Activated T-helper 2 cell treated with anti-CD3 and anti-CD28 coated beads, Interferon-gamma antibody, Interleukin-2, Interleukin-4, amounts not matched to agents 10 μg/mL and 5 μg/mL and 100 μg/mL, durations not matched to agents 14 hours and 24 hours and 36 hours (primary cell): ENCODE results near the gene DYNLT2B. TPM values are rescaled to one million over a fixed set of nuclear protein-coding genes. Genes with fewer than 3 reads are reported as not detected.
"Not testable (repeated sequence)": the region's sequence is repeated elsewhere in the genome, so short reads cannot be mapped to it uniquely, and the experiment has no call there.

ENCODE experiments used
- DNase-seq: peaks from one replicate; pipeline ENCODE4 v3.0.0; 2021; ENCODE audit warnings: low spot score
- H3K27ac Mint-ChIP-seq: one replicate; pipeline ENCODE4 v1.8.0; 2021; ENCODE audit warnings: mixed read lengths
- H3K27me3 Mint-ChIP-seq: one replicate; pipeline ENCODE4 v1.8.0; 2021; ENCODE audit warnings: low read depth, mixed read lengths
- H3K36me3 Mint-ChIP-seq: one replicate; pipeline ENCODE4 v1.8.0; 2021; ENCODE audit warnings: low read depth, mixed read lengths
- H3K4me1 Mint-ChIP-seq: one replicate; pipeline ENCODE4 v1.8.0; 2021; ENCODE audit warnings: low read depth, mixed read lengths
- H3K4me3 Mint-ChIP-seq: one replicate; pipeline ENCODE4 v1.8.0; 2021; ENCODE audit warnings: low read depth, mild to moderate bottlenecking, moderate library complexity, mixed read lengths
- H3K9me3 Mint-ChIP-seq: one replicate; pipeline ENCODE4 v1.8.0; 2021; ENCODE audit warnings: mixed read lengths
- intact Hi-C: fragments of 100-400 bp; cut with micrococcal nuclease; formaldehyde crosslinking; loops from one replicate; pipeline ENCODE4 v1.15.1; 2023
- total RNA-seq: library from RNA; stranded (reverse); gene quantifications from 2 replicates; pipeline ENCODE4 v1.2.3, GENCODE V29; 2022

The DYNLT2B gene
- total RNA-seq, 1 donor from 2014 or later: 10.9 TPM

DNA sequence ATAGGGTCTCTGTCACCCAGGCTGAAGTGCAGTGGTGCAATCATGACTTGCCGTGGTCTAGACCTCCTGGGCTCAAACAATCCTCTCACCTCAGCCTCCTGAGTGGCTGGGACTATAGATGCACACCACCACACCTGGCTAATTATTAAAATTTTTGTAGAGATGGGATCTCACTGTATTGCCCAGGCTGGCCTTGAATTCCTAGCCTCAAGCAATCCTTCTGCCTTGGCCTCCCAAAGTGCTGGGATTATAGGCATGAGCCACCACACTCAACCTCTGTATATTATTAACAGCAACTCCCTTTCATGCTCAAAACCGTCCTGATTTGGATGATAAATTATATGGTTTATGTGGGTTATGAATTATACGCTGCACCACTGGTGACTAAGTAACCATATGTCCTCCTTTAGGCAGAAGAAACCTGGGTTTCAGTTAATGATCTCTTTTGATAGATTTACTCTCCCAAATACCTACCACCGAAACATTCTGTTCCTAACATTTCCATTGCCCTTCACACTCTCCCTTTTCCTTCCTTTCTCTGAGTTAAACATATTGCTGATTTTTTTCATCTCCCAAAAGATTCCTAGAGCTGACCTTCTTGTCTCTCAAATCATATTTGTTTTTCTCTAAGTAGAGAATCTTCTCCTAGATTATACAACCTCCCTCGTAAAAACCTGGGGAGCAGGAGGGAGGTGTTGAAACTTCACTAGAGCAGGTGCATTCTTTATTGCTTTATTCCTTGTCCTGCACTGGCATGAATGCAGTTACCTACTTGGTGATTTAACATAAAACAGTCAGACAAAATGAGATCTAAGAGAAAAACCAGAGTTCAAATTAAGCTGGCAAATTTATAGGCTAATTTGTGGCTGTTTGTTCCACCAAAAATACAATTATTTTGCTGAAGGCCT lies 63.4 kb downstream of the DYNLT2B start:
- intact Hi-C loops: no loop called here
- H3K9me3 Mint-ChIP-seq: no peaks in the 10 kb centered on the region
- H3K36me3 Mint-ChIP-seq: peaks cover 41% of the 10 kb centered on the region
- H3K27me3 Mint-ChIP-seq: no peaks in the 10 kb centered on the region
- no peak overlapping the region for H3K4me3 Mint-ChIP-seq
- peaks cover 10% of the 10 kb centered on the region for H3K4me1 Mint-ChIP-seq
- DNase-seq: no peak
- H3K27ac Mint-ChIP-seq: peak overlapping the region; percentile 23

GRCh38 chr3:196251918-196252317 lies 66.1 kb downstream of the DYNLT2B start:
- Mint-ChIP-seq H3K9me3 (no peaks in the 10 kb centered on the region), H3K27me3 (no peaks in the 10 kb centered on the region), H3K27ac (no peak overlapping the region), H3K4me3 (no peak overlapping the region), H3K4me1 (peaks cover 7% of the 10 kb centered on the region), H3K36me3 (peaks cover 44% of the 10 kb centered on the region)
- intact Hi-C loops: loop anchor here (2.0 kb wide), 1 partner anchor 267 kb away; no protein-coding TSS in a partner anchor
- DNase-seq: no peak

DNA sequence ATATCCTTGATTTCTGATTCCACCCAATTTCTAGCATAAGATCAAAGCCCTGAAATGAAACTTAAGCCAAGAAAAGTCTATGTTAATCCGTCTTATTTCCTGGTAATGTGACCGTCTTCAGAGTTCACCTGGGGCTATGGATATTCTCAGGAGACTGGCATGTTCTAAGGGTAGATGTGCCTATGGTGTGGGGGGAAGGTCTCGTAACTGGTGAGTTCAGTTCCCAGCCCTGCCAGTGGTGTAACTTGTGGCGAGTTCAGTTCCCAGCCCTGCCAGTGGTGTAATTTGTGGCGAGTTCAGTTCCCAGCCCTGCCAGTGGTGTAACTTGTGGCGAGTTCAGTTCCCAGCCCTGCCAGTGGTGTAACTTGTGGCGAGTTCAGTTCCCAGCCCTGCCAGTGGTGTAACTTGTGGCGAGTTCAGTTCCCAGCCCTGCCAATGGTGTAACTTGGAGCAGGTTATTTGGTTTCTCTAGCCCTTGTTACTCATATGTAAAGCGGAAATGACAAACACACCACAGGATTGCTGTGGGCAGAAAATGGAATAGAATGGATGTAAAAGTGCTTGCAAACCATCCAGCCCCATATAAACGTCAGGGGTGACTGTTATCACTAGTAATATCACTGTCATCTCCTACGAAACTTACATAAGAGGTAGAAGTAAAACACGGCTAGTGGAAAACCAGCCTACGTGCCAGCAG lies 71.3 kb downstream of the DYNLT2B start:
- intact Hi-C loops: no loop called here
- Mint-ChIP-seq H3K4me3 (no peak overlapping the region), H3K9me3 (no peaks in the 10 kb centered on the region), H3K36me3 (peaks cover 50% of the 10 kb centered on the region), H3K27ac (peak overlapping the region; percentile 16), H3K27me3 (no peaks in the 10 kb centered on the region), H3K4me1 (no peaks in the 10 kb centered on the region)
- no peak for DNase-seq

DNA sequence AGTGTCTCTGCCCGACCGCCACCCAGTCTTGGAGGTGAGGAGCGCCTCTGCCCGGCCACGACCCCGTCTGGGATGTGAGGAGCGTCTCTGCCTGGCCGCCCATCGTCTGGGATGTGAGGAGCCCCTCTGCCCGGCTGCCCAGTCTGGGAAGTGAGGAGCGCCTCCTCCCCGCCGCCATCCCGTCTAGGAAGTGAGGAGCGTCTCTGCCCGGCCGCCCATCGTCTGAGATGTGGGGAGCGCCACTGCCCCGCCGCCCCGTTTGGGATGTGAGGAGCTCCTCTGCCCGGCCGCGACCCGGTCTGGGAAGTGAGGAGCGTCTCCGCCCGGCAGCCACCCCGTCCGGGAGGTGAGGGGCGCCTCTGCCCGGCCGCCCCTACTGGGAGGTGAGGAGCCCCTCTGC lies 73.9 kb downstream of the DYNLT2B start:
- peaks cover 57% of the 10 kb centered on the region for H3K36me3 Mint-ChIP-seq
- intact Hi-C loops, H3K27me3 Mint-ChIP-seq, H3K4me1 Mint-ChIP-seq, H3K4me3 Mint-ChIP-seq, H3K9me3 Mint-ChIP-seq, H3K27ac Mint-ChIP-seq, DNase-seq: not testable (repeated sequence)

DNA sequence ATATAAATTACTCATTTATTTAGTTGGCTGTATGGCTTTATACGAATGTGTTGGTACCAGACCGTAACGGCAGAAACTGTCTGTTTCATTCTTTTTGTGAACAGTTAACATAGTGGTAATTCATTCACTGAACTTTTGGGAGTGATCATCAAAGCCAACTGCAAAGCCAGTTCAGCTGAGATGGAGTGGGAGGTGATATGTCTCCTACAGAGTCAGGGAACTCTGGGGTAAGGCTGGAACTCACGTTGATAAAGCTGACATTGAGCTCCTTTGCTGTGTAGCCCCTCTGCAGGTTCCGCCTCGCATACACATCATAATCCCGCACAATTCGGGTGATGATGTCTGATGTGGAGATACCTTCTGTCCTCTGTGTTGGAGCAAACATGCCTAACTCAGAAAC lies 76.3 kb downstream of the DYNLT2B start:
- Mint-ChIP-seq H3K4me1 (peaks cover 2% of the 10 kb centered on the region), H3K36me3 (peaks cover 64% of the 10 kb centered on the region), H3K9me3 (no peaks in the 10 kb centered on the region), H3K4me3 (no peak overlapping the region), H3K27ac (no peak overlapping the region), H3K27me3 (no peaks in the 10 kb centered on the region)
- intact Hi-C loops: no loop called here
- DNase-seq: no peak

Other genes starting within 250 kb of the DYNLT2B start
- 644 and 680 TPM in 2 replicates for gene TFRC, start 236.2 kb downstream of the DYNLT2B start, total RNA-seq
- gene ZDHHC19, start 106.8 kb downstream of the DYNLT2B start, total RNA-seq: not detected in 2 replicates
- gene SLC51A, start 101.7 kb downstream of the DYNLT2B start, total RNA-seq: not detected in 2 replicates
- gene PCYT1A, start 30.5 kb downstream of the DYNLT2B start, total RNA-seq: 49.2 and 53.7 TPM in 2 replicates
- not detected in 2 replicates for gene TM4SF19, start 20.1 kb upstream of the DYNLT2B start, total RNA-seq
- 64.4 and 67.8 TPM in 2 replicates for gene UBXN7, start 114.2 kb upstream of the DYNLT2B start, total RNA-seq
- 36.3 and 37.2 TPM in 2 replicates for gene RNF168, start 185.5 kb upstream of the DYNLT2B start, total RNA-seq
- gene SMCO1, start 197.1 kb upstream of the DYNLT2B start, total RNA-seq: not detected in 2 replicates